GM18858 (cell line): Measurements from ENCODE around the gene KLF2.
"Not testable (repeated sequence)": the region's sequence is repeated elsewhere in the genome, so short reads cannot be mapped to it uniquely, and the experiment has no call there.

Experiments
- ATAC-seq: cut with Tn5 transposase; IDR thresholded peaks from one replicate; pipeline ENCODE4 v1.9.1; 2021; ENCODE audit not compliant: unreplicated experiment

KLF2 gene

GRCh38 chr19:16336571-16336970, 11.9 kb downstream of the KLF2 start:
- no peak for ATAC-seq

DNA sequence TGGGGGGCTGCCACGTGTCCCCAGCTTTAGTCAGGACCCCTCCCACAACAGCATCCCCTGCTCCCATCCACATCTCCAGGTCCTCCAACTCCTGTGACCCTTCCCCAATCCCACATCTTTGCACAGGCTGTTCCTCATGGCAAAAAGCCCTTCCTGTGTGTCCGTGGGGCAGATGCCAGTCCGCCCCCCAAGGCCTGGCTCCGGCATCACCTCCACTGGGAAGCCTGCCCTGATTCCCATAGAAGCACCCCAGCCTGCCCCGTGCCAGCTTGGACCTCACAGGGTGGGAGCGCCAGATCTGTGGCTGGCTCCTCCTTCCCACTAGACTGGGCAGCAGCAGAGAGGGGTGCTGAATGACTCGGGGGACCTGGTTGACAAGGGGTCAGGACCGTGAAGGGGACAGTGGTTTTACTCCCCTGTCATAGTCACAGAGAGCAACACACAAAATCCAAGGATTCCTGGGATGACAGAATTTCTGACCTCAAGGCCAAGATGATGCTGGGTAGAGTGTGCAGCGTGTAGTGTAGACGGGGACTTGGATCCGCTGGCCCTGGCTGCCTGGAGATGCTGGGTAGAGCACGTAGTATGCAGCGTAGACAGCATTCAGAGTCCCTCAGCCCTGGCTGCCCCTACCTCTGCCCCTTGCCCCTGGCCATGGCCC, 13.3 kb downstream of the KLF2 start:
- no peak for ATAC-seq

- no peak for ATAC-seq
Observed at GRCh38 chr19:16338470-16339360, 14.1 kb downstream of the KLF2 start.

DNA sequence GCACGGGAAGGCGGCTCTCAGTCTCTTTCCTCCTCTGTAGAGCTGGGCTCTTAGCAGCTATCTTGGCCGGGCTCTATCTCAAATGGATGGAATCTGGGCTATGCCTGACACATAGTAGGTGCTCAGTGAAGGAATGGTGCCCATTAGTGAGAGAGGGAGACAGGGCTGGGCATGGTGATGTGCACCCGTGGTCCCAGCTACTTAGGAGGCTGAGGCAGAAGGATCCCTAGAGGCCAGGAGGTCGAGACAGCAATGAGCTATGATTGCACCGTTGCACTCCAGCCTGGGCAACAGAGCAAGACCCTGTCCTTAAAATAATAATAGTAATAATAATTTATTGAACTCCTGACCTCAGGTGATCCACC, 14.7 kb downstream of the KLF2 start:
- no peak for ATAC-seq

- ATAC-seq, result no peak
Observed at GRCh38 chr19:16340092-16340491, 15.5 kb downstream of the KLF2 start.

DNA sequence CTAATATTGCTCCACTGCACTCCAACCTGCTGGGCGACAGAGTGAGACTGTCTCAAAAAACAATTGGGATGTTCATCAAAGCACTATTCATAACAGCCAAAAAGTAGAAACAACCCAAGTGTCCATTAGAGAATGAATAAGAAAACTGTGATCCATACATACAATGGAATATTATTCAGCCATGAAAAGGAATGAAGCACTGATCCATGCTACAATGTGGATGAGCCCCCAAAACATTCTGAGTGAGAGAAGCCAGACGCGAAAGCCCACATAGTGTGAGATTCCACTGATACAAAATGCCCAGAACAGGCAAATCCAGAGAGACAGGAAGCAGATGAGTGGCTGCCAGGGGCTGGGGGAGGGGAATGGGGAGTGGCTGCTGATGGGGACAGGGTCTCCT, 16.0 kb downstream of the KLF2 start:
- no peak for ATAC-seq

DNA sequence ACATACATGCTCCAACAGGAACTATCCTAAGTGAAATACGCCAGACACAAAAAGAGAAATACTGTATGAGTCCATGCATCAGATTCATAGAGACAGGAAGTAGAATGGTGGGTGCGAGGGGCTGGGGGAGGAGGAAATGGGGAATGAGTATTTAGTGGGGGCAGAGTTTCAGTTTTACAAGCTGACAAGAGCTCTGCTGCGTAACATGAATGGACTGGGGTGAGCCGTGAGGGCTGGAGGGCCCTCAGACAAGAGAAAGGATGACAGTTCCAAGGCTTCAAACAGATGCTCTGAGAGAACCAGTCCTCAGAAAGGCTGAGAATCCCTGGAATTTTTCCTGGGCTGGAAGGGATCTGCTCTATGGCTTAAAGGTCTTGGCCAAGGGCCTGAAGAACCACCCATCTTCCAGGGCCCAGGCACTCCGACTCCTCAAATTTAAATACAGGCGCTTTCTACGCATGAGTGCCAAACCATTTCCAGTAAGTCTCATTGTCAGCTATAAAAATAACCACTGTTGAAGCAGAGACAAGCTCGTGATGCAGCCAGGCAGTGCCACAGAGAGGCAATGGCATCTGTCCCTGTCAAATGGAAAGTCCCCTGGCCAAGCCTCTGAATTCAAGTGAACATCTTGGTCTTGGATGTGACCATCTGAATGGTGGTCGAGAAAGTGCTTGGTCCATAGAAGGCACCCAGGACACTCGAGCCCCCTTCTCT, 17.5 kb downstream of the KLF2 start:
- ATAC-seq, result no peak

DNA sequence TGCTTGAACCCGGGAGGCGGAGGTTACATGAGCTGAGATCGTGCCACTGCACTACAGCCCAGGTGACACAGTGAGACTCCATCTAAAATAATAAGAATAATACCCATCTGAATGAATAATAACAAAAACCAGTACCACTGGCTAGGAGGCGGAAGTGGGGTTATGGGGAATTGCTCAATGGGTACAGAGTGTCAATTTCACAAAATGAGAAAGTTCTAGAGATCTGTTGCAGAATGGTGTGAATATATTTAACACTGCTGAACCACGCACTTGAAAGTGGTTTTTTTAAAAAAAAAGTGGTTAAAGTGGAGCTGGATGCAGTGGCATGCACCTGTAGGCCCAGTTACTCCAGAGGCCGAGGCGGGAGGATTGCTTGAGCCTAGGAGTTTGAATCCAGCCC, 18.5 kb downstream of the KLF2 start:
- no peak for ATAC-seq

GRCh38 chr19:16345457-16345856, 20.8 kb downstream of the KLF2 start:
- no peak for ATAC-seq

- not testable (repeated sequence) for ATAC-seq
Observed at GRCh38 chr19:16347099-16347498, 22.5 kb downstream of the KLF2 start.

DNA sequence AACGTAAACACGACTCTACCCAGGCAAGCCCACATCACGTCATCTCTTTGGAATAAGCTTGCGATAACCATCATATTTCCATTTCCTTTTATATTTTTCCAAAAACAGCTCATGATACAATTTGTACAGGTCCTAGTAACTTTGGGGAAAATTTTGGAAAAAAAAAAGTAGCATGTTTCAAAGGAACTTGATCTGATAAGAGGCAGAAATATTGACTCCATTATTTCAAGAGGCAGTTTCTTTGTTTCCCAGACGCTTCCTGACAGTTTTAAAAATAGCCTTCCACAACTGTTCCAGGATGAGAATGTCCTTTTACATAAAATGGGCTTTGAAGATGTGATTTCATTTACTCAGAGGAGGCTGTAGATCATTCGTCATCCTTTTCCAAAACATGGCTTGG, 23.1 kb downstream of the KLF2 start:
- ATAC-seq, result no peak

- no peak for ATAC-seq
Observed at GRCh38 chr19:16349551-16350152, 25.0 kb downstream of the KLF2 start.

DNA sequence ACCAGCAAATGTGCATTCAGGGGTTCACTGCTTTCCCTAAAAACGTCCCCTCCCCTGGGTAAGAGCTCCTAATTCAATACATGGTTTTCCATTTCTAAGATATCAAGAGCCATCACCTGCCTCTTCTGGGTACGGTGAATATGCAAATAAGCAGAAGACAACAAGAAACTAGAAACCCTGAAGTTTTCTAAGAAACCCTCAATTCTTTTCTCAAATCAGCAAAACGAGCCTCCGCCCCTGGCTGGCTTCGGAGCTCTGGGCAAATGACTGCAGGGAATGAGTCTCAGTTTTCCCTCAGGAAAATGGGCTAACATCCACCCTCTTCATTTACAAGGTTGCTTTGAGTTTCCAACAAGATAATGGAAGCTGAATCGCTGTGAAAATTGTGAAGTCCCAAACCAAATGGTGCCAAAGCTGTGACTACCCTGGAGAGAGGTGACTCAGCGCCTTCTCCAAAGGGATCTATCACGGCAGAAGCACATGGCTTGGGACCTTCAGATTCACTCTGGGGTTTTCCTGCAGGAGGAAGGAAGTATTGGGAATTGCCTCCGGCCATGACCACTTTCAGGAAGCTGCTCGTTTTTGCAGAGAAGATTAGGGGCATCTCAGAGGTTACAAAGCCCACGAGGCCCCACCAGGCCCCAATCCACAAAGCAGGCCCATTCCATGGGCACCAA, 26.6 kb downstream of the KLF2 start:
- ATAC-seq, result no peak

GRCh38 chr19:16355293-16356043, 30.8 kb downstream of the KLF2 start:
- ATAC-seq, result no peak

- ATAC-seq, result no peak
Observed at GRCh38 chr19:16358456-16358855, 33.8 kb downstream of the KLF2 start.

DNA sequence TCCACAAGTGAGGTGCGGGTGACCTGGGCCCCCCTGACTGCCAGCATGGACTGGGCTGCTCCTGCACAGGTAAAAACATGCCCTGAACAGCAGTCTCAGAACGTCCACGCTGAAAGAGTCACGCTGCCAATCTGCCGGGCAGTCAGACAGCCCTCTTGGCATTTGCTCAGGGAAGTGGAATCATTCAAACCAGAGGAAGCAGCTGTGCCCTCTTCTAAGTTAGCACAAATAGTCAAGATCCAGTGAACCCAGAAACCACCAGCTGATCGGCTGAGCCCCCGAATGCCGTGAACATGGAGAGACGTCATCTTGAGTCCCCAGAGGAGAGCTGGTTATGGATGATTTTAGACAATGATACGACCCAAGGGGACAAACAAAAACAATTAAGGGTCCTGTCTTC, 34.4 kb downstream of the KLF2 start:
- no peak for ATAC-seq

DNA sequence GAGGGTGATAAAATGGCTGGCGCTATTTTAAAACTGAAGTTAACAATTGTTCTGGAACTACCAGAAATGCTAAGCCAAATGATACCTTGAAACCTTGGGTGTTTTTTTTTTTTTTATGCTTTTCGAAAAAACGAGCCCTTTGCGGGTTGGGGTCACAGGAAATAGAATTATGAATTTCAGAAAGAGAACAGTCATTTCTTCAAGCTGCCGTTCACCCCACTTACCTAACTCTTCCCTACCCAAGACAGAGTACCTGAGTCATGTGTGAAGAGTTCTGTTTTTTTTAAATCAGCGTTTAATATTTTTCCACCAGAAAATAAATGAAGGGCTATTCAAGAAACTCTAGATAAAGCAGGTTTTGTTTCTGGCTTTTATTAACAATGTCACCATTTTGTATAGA, 35.3 kb downstream of the KLF2 start:
- ATAC-seq, result no peak

GRCh38 chr19:16360738-16361137, 36.1 kb downstream of the KLF2 start:
- ATAC-seq, result no peak

DNA sequence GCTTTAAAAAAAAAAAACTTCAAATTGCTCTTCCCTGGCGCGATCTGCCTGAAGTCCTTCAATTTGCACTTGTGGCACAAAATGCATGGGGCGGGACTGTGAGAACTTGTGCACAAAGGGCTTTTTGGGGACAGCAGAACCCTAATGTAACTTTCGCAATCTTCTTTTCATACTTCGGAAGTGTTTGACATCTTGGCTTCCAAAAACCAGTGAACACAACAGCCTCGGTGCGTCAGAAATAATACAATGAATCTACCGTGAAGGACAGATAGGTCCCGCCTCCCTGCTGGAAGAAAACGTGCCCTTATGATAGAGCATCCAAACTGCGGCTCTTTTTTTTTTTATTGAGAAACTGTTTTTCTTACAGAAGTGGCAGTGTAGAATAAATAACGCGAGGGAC, 36.6 kb downstream of the KLF2 start:
- no peak for ATAC-seq

DNA sequence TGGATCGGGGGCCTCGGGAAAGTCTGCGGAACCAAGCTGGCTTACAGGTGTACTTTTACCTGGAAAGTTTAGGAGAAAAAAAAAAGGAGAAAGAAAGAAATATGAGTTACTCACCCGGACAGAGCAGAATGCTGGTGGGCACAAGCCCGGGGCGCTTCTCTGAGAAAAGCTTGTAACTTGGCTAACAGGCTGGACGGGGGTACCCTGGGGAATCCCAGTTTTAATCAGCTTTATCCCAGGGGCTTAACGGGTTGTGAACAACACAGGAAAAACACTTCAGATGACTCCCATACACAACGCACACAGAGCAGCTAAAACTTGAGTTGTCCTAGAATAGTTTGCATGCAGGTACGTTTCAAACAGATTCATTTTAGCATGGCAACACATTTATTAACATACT, 37.3 kb downstream of the KLF2 start:
- no peak for ATAC-seq
